NCI-H2196 (cell line): ENCODE results near the gene CFAP107.
"Not testable (repeated sequence)": the region's sequence is repeated elsewhere in the genome, so short reads cannot be mapped to it uniquely, and the experiment has no call there.

Experiments
- DNase-seq: peaks from one replicate; lab custom pipeline; 2025; ENCODE audit not compliant: unreplicated experiment; lab: John Stamatoyannopoulos, UW

Gene CFAP107

DNA sequence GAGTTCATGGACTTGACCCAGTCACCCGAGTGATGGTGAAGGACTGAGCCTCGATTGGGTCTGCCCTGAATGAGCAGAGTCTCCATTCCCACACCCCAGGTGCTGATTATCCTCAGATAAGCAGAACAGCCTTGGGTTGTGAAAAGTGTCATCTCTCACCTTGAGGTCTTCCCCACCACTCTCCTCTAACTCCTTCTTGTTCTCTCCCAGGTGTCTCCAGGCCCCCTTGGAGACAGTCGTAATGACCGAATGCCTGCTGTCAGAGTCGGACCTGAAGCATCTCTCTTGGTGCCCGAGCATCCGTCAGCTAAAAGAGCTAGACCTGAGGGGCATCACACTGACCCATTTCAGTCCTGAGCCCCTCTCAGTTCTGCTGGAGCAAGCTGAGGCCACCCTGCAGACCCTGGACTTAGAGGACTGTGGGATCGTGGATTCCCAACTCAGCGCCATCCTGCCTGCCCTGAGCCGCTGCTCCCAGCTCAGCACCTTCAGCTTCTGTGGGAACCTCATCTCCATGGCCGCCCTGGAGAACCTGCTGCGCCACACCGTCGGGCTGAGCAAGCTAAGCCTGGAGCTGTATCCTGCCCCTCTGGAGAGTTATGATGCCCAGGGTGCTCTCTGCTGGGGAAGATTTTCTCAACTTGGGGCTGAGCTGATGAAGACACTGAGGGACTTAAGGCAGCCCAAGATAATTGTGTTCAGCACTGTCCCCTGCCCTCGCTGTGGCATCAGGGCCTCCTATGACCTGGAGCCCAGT lies 31.0 kb downstream of the CFAP107 start:
- no peak for DNase-seq

DNA sequence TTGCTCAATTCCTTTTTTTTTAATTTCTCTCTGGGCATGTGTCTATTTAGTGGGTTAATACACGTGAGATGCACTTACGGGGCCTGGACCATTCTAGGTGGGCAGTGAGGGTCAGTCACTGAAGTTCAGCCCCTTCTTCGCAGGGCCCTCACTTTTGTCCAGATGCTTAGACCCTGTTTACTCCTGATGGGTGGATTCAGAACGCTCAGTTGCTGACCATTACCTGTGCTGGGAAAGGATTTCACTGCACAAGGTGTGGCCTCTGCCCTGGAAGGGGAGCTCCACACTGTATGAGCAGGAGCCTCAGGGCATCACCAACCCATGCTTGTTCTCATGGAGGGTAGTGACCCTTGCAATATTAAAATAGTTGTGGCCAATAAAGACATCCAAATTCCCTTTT lies 32.1 kb downstream of the CFAP107 start:
- no peak for DNase-seq

DNA sequence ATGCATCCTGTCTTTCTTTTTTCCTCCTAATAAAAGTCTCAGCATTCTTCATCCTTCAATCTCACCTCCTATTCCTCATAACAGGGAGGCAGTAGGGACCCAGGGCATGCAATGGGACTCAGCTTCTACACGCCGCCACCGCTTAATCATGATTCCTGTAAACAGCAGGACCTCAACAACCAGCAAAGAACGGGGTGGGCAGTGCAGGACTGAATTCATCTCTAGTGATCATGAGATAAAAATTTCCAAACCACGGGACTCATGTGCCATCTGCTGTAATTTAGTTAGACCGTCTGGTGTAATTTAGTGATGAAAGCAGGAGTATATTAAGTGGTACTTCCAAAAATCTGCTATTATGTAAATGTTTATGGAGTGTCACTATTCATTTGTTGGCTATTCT lies 32.9 kb downstream of the CFAP107 start:
- DNase-seq = no peak

DNA sequence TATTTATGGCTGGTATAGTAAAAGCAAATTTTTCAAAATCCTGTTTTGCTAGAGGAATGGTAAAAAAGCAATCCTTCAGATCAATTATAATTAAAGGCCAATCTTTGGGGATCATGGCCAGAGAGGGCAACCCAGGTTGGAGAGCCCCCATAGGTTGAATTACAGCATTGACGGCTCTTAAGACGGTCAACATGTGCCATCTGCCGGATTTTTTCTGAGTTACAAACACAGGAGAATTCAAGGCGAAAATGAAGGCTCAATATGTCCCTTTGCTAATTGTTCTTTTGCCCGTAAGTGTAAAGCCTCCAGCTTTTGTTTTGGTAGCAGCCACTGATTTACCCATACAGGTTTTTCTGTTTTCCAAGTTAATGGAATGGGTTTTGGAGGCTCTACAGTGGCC lies 35.5 kb downstream of the CFAP107 start:
- DNase-seq = not testable (repeated sequence)

DNA sequence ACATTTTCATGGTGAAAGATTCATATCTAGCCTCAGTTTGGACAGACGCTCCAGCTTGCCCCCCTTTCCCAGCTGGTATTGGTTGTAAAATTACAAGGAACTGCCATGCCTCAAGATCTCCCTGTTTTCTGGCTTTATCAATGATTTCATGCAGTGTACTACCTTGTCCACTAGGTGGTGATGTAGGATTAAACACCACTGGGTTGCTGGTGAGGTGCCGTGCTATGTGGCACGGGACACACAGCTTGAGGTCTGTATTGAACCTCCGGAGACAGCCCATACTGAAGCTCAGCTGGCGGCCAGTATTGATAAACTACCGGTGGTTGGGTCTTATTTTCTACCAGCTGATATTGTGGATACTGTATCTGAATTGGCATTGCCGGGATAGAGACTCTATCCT lies 37.8 kb downstream of the CFAP107 start:
- DNase-seq = peak; percentile 25

DNA sequence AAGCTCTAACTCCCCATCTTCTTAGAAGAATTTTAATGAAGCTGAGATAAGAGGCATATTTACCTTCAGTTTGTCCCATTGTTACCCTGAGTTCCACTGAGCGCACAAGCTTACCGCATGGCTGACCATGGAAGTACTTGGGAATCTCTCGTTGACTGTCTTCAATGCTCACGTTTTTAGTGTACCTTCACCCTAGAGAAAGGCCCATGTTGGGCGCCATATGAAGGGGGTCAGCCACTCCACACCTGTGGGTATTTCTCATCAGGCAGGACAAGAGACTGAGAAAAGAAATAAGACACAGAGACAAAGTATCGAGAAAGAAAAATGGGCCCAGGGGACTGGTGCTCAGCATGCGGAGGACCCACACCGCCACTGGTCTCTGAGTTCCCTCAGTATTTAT lies 38.7 kb downstream of the CFAP107 start:
- not testable (repeated sequence) for DNase-seq

DNA sequence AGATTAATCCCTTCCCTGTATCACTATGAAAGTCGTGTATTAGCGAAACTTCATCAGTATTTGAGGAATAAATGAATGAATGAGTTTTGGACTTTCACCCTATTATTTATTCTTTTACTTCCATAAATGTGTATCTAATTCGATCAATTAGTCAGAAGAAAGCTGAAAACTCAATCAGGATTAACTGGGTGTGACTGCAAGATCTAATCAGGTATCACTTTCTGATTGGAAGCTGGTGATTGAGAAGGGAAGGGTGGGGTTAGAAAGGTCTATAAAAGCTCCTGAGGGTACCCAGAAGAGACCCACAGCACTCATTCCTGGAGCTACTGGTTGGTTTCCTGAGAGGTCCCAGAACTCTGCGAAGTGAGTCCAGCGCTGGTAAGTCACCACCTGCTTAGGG lies 45.1 kb downstream of the CFAP107 start, which contains the start of gene PRAMEF1:
PRAMEF1 (plus strand) TSS at position 301 of the 400 bp plus-strand sequence. CDS start 1,831 bp downstream, outside the sequence.
- not testable (repeated sequence) for DNase-seq

DNA sequence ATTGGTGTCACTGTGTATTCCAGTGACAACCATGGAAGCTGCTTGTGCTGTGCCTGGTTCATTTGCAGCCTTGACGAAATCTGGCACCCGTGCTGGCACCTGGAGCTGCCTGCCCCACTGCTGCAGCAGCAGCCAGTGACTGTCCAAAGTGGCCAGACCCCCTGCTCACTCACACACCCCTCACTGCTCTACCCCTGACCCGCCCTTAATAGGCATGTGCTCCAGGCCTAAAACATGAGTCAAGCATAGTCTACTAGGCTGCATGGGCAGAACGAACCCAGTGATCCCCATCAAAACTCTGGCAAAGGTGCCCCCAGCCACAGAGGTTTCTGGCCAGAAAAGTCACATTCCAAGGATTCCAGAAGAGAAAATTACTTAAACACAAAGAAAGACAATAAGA lies 52.9 kb downstream of the CFAP107 start:
- DNase-seq = no peak

DNA sequence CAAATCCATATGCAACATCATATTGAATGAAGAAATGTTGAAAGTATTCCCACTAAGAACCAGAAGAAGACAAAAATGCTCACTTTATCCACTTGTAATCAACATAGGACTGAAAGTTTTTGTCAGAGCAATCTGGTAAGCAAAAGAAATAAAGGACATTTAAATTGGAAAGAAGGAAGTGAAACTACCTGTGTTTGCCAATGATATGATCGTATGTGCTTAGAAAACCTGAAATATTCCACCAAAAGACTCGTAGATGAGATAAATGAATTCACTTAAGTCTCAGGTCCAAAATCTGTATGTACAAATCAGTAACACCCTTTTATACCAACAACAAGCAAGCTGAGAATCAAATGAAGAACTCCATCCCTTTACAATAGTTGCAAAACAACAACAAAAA lies 53.7 kb downstream of the CFAP107 start:
- no peak for DNase-seq

DNA sequence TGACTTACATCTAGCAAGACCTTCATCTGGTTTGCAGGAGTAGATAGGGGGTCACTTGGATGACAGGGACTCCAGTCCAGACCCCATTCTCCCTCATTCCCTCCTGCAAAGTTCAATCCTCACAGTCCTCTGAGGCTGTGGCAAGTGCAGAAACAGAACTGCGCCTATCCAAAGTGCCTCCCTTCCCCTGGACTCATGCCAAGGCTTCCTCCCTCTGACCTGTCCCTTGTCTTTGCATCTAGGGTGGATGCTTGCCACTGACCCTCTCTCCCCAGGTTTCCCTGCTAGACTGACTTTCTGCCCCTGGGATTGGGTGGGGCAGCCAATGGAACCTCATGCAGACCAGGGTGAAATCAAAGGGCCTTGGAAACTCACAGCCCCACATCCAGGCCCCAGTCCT lies 63.9 kb downstream of the CFAP107 start:
- no peak for DNase-seq

DNA sequence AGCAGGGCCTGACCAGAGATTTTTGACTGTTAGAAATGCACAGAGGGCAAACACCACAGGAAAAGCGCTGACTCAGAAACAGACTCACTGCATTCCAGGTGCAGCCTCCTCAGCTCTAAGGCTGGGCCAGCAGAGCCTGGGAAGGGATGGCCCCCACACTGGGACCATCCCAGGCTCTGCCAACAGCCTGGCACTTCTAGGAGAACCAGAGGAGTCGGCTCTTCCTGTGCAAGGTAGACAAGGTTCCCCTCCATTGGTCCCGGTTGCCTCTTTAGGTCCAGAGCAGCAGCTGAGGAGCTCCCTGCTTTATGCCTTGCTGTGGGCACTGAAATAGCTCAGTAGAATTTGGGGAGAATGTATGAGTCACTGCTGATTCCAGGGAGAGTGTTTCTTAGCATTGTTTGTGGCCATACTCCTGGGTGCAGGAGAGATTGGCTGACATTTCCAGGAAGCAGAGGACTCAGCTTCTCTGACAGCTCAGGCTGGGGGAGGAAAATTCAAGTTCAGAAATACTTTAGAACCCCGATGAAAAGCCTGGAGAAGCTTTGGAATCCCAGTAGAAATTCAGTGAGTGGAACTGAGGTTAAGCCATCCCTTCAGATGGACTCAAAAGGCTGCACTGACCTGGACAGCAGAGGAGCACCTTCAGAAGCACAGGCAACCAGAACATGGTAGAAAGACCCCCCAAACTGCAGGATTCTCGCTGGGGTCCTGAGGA lies 64.8 kb downstream of the CFAP107 start:
- DNase-seq = no peak

DNA sequence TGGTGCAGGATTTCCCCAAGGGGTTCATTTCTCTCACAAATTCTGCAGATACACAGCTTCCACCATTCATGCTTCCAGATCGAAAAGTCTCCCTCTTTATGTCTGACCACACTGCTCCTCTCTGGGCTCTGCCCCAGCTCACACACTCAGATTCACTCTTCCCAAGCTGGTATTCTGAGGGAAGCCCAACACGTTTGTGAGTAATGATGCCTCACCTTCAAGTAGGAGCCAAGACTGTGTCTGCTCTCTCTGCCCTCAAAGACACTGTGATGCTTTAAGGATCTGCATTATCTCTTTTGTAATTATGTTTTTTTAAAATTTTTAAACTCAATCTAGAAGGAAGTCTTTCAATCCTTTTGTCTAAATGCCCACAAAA lies 65.4 kb downstream of the CFAP107 start:
- no peak for DNase-seq
